SU-DHL-6 (cell line): Measurements from ENCODE around the gene FADS6.

Experiments used
- H2AFZ ChIP-seq: fragments of 200-600 bp; sonication (generic); 2 replicates; pipeline ENCODE4 v1.6.1; 2014; ENCODE audit warnings: low read depth, mild to moderate bottlenecking, moderate library complexity, mixed read lengths, antibody characterized with exemption, low read length; ENCODE audit not compliant: severe bottlenecking
- H3F3A ChIP-seq: fragments of 200-600 bp; shearing (Covaris generic); 2 replicates; pipeline ENCODE4 v1.6.0; 2016; ENCODE audit warnings: antibody characterized with exemption, mild to moderate bottlenecking; ENCODE audit not compliant: insufficient read depth
- H3K27ac ChIP-seq: fragments of 200-600 bp; sonication (generic); 2 replicates; pipeline ENCODE4 v1.5.1; 2016; ENCODE audit warnings: low read depth, mild to moderate bottlenecking, low read length, moderate library complexity, mixed read lengths
- H3K27me3 ChIP-seq: fragments of 200-600 bp; sonication (generic), shearing (Covaris generic); 2 replicates; pipeline ENCODE4 v1.6.0; 2014; ENCODE audit warnings: mild to moderate bottlenecking, low read length
- H3K36me3 ChIP-seq: fragments of 200-600 bp; sonication (generic); 2 replicates; pipeline ENCODE4 v1.6.1; 2014; ENCODE audit warnings: mild to moderate bottlenecking, low read length, mixed read lengths
- H3K4me2 ChIP-seq: fragments of 300-600, 200-600 bp; shearing (Covaris generic), sonication (generic); 2 replicates; pipeline ENCODE4 v1.6.0; 2014; ENCODE audit warnings: low read length, low read depth, mild to moderate bottlenecking; ENCODE audit not compliant: poor library complexity, severe bottlenecking
- H3K4me3 ChIP-seq: fragments of 200-600 bp; sonication (generic); 2 replicates; pipeline ENCODE4 v1.5.1; 2014; ENCODE audit warnings: antibody characterized with exemption, low read length, mild to moderate bottlenecking, mixed read lengths; ENCODE audit not compliant: insufficient read depth, poor library complexity, severe bottlenecking
- H3K79me2 ChIP-seq: fragments of 200-600 bp; sonication (generic); 2 replicates; pipeline ENCODE4 v1.6.1; 2014; ENCODE audit warnings: mild to moderate bottlenecking, low read length, moderate library complexity; ENCODE audit not compliant: insufficient read depth
- H3K9ac ChIP-seq: fragments of 200-600 bp; sonication (generic); 2 replicates; pipeline ENCODE4 v1.7.0; 2014; ENCODE audit warnings: mild to moderate bottlenecking, low read length
- H3K9me2 ChIP-seq: fragments of 200-600 bp; sonication (generic); replicated peaks from 2 replicates; pipeline ENCODE4 v1.6.1; 2014; ENCODE audit warnings: low read length; ENCODE audit not compliant: insufficient read depth
- H3K9me3 ChIP-seq: fragments of 200-600 bp; sonication (generic); 2 replicates; pipeline ENCODE4 v1.6.1; 2014; ENCODE audit warnings: low read length, mixed read lengths; ENCODE audit not compliant: insufficient read depth
- H4K20me1 ChIP-seq: fragments of 200-600 bp; sonication (generic); 2 replicates; pipeline ENCODE4 v1.6.1; 2014; ENCODE audit warnings: low read depth, mild to moderate bottlenecking, antibody characterized with exemption, low read length, moderate library complexity, mixed read lengths
- EZH2phosphoT487 ChIP-seq: fragments of 200-600 bp; sonication (generic), shearing (Covaris generic); conservative IDR thresholded peaks from 2 replicates; pipeline ENCODE4 v1.6.1; 2018; ENCODE audit warnings: mild to moderate bottlenecking, antibody characterized with exemption, low read length, moderate library complexity, mixed read lengths
- TF ChIP-seq, protein P1 (sequence below): fragments of 200-600 bp; sonication (generic); IDR thresholded peaks from one replicate; pipeline ENCODE4 v1.5.1; 2017; ENCODE audit warnings: antibody characterized with exemption, mild to moderate bottlenecking, low read length, moderate library complexity; ENCODE audit not compliant: insufficient read depth, poor library complexity, severe bottlenecking

Gene FADS6

DNA sequence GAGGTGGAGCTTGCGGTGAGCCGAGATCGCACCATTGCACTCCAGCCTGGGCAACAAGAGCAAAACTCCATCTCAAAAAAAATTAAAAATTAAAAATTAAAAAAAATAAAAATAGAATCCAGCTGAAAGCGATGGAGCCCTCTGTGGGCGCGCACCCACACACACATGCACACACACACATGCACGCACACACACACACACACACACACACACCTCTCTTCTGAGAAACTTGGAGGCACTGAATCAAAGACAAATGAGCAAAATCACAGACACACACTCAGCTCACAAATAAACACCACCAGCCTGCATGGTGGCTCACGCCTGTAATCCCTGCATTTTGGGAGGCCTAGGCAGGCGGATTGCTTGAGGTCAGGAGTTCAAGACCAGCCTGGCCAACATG is 9.6 kb upstream of the FADS6 start:
- Histone ChIP-seq H3K9me3 (no peaks in the 10 kb centered on the region), H2AFZ (no peak overlapping the region), H3K27me3 (no peaks in the 10 kb centered on the region), H3F3A (no peaks in the 10 kb centered on the region), H3K36me3 (no peaks in the 10 kb centered on the region), H3K4me3 (no peak overlapping the region), H3K79me2 (no peaks in the 10 kb centered on the region), H3K9me2 (no peaks in the 10 kb centered on the region), H3K4me2 (no peak overlapping the region), H3K27ac (no peak overlapping the region), H3K9ac (no peak overlapping the region), H4K20me1 (no peaks in the 10 kb centered on the region)
- TF ChIP-seq, protein P1, sequence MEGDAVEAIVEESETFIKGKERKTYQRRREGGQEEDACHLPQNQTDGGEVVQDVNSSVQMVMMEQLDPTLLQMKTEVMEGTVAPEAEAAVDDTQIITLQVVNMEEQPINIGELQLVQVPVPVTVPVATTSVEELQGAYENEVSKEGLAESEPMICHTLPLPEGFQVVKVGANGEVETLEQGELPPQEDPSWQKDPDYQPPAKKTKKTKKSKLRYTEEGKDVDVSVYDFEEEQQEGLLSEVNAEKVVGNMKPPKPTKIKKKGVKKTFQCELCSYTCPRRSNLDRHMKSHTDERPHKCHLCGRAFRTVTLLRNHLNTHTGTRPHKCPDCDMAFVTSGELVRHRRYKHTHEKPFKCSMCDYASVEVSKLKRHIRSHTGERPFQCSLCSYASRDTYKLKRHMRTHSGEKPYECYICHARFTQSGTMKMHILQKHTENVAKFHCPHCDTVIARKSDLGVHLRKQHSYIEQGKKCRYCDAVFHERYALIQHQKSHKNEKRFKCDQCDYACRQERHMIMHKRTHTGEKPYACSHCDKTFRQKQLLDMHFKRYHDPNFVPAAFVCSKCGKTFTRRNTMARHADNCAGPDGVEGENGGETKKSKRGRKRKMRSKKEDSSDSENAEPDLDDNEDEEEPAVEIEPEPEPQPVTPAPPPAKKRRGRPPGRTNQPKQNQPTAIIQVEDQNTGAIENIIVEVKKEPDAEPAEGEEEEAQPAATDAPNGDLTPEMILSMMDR: no peak
- TF ChIP-seq EZH2phosphoT487: no peak

DNA sequence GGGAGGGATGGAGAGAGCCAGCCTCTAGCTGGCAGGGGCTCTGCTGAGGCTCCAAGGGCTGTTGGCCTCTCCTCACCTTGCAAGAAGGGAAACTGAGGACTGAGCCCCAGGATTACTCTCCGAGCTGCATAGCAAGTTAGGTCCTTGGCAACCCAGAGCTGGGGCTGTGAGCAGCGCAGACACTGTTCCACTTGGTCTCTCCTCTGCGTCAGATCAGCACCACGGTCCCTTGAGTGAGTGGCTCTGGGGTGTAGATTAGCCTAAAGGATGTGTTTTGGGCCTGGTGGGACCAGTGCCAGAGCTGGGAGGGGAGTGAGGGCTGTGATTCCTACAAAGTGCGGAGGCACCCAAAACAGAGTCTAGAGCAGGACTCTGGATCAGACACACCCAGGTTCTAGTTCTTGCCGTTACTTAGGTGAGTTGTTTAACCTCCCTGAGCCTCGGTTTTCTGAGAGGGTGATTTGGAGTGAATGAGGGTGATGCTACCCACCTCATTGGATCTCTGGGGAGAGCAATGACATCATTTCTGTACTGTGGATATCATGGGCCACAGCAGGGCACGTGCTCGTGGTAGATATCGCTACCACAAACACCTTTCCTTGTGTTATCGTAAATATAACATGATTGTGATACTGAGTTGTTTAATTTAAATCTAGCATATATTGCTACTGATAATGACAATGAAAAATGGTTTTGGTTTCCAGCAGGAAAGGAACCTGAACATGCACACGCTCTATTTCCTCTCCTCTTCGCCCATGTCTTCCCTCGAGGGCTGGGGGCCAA is 8.1 kb upstream of the FADS6 start:
- Histone ChIP-seq H3K9me3 (no peaks in the 10 kb centered on the region), H3K79me2 (no peaks in the 10 kb centered on the region), H2AFZ (no peak overlapping the region), H3K9me2 (no peaks in the 10 kb centered on the region), H3K4me3 (no peak overlapping the region), H3K4me2 (no peak overlapping the region), H3K27ac (no peak overlapping the region), H3K9ac (no peak overlapping the region), H3K36me3 (no peaks in the 10 kb centered on the region), H3F3A (no peaks in the 10 kb centered on the region), H4K20me1 (no peaks in the 10 kb centered on the region), H3K27me3 (no peaks in the 10 kb centered on the region)
- TF ChIP-seq, protein P1: no peak
- no peak for TF ChIP-seq EZH2phosphoT487

DNA sequence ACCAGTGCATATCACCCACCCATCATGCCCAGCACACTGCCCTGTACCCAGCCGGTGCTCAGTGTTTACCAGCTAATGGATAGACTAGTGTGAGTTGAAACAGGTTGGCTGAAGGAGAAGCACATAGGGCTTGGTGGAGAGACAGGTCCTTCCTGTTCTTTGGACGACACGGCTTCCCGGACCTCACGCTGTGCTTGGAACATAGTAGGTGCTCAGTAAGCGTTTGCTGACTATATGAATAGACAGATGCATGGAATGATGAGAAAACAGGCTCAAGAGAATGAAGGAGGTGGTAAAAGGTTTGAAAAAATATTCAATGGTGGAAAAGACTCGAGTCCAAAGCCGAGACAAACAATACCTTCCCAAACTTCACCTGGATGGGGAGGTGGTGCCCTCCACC is 6.8 kb upstream of the FADS6 start:
- no peak overlapping the region for H3K4me2 ChIP-seq
- H3K9ac ChIP-seq: no peak overlapping the region
- H3F3A ChIP-seq: no peaks in the 10 kb centered on the region
- H3K27me3 ChIP-seq: no peaks in the 10 kb centered on the region
- H3K27ac ChIP-seq: no peak overlapping the region
- H3K79me2 ChIP-seq: no peaks in the 10 kb centered on the region
- H2AFZ ChIP-seq: no peak overlapping the region
- no peaks in the 10 kb centered on the region for H3K9me2 ChIP-seq
- H3K4me3 ChIP-seq: no peak overlapping the region
- H3K9me3 ChIP-seq: no peaks in the 10 kb centered on the region
- no peaks in the 10 kb centered on the region for H4K20me1 ChIP-seq
- no peaks in the 10 kb centered on the region for H3K36me3 ChIP-seq
- TF ChIP-seq, protein P1: no peak
- no peak for TF ChIP-seq EZH2phosphoT487
